Esophagus muscularis mucosa (tissue), 3 donors: Measurements from ENCODE around the gene CASD1.

Experiments
- CTCF ChIP-seq, 3 experiments: fragments of 200-600 bp in 2 of 3; fragments of 450-650 bp in 1 of 3; sonication (generic) in 2 of 3; IDR thresholded peaks; one replicate each; pipeline ENCODE4 v1.5.1; 2017 to 2019; ENCODE audit warnings: antibody characterized with exemption in 3 of 3, mild to moderate bottlenecking in 2 of 3, moderate library complexity in 1 of 3
- EP300 ChIP-seq: sonication (generic); formaldehyde crosslinking; IDR thresholded peaks from one replicate; pipeline ENCODE4 v1.6.1; 2017; ENCODE audit warnings: antibody characterized with exemption

- TF ChIP-seq CTCF (IDR thresholded peaks at IDR 0.05) (no peak), EP300 (no peak)
Observed at GRCh38 chr7:94530109-94530508, 20.5 kb downstream of the CASD1 start.
